B cell (primary cell): ENCODE data around the gene TACO1.

Source experiments
- CTCF ChIP-seq: fragments of 200-600 bp; IDR thresholded peaks from one replicate; pipeline ENCODE4 v1.8.0; 2022; ENCODE audit warnings: antibody characterized with exemption, mild to moderate bottlenecking
- EZH2 ChIP-seq: IDR thresholded peaks from 2 replicates; pipeline ENCODE4 v1.6.1; 2012; ENCODE audit warnings: borderline replicate concordance, low read depth, mild to moderate bottlenecking, moderate library complexity, low read length; ENCODE audit not compliant: insufficient read depth, poor library complexity, severe bottlenecking

- TF ChIP-seq EZH2 (no peak), CTCF (no peak)
Observed at GRCh38 chr17:63579633-63580032, 21.1 kb upstream of the TACO1 start.
